GDM1 (cell line): ENCODE measurements around the gene TNFAIP2.
A peak's percentile ranks its signal among the peaks of the same experiment; 100 is the strongest.
"Not testable (repeated sequence)": the region's sequence is repeated elsewhere in the genome, so short reads cannot be mapped to it uniquely, and the experiment has no call there.

ENCODE experiments used
- DNase-seq: peaks from one replicate; lab custom pipeline; 2025; lab: John Stamatoyannopoulos, UW

TNFAIP2 gene

DNA sequence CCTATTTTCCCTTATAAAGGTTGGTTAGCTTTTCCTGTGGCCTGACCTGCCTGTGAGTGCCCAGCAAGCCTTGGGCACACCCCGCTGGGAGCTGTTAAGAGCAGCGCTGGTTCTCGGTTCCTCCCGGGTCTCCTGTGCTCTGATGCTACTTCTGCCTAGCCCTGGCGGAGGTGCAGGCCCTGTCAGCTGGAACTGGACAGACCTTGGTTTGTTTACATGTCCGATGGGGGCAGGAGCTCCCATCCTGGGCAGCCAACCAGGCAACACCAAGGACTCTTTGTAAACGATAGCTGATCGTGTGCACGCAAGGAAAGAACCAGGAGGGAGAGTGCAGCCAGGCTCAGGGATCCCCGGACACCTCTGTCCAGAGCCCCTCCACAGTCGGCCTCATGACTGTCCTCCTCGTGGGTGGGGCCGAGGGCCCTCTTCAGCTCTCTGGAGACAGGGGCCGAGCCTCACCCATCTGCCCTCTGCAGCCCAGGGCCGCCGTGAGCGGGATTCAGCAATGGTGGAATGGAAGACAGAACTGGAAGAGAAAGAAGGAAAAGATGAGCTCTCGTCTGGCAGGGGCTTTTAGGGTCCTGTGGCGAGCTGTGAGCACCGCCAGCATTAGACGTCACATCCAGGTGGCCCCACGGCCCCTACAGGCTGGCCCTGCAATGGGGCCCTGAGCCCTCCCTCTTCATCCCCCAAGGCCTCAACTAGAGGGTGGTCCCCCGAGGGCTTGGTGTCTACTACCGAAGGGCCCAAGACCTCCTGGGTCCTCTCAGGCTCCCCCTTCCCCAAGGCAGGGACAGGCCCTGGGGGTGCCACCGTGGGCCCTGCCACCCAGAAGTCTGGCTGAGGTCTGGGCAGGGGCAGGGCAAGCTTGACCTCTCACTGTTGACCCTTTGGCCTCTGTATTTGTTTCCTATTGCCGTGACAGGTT, 12.3 kb downstream of the TNFAIP2 start:
- no peak for DNase-seq

DNA sequence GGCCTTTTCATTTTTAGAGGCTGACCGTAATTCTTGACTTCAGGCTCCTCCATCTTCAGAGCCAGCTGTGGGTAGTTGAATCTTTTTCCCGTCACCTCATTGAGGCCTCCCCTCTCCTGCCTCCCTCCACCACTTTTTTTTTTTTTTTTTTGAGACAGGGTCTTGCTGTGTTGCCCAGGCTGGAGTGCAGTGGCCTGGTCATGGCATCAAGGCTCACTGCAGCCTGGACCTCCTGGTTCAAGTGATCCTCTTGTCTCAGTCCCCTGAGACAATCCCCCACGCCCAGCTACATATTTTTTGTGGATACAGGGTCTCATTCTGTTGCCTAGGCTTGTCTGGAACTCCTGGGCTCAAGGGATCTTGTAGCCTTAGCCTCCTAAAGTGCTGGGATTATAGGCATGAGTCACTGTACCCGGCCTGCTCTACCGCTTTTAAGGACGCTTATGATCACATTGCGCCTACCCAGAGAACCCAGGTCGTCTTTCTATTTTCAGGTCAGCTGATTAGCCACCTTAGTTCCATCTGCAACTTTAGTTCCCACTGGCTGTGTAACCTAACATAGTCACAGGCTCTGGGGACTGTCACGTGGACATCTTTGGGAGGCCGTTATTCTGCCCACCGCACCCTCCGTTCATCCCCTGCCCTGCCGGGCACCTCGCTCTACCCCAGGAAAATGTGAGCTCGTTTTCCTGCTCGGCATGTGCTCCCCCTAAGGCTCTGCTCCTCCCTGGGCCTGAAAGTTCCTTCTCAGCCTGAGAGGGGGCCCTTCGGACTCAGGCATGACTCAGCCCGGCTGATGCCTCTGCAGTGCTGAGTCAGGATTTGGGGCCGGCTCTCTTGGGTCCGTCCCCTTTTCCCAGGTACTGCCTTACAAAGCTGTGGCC, 13.4 kb downstream of the TNFAIP2 start:
- DNase-seq, result peak; percentile 66

DNA sequence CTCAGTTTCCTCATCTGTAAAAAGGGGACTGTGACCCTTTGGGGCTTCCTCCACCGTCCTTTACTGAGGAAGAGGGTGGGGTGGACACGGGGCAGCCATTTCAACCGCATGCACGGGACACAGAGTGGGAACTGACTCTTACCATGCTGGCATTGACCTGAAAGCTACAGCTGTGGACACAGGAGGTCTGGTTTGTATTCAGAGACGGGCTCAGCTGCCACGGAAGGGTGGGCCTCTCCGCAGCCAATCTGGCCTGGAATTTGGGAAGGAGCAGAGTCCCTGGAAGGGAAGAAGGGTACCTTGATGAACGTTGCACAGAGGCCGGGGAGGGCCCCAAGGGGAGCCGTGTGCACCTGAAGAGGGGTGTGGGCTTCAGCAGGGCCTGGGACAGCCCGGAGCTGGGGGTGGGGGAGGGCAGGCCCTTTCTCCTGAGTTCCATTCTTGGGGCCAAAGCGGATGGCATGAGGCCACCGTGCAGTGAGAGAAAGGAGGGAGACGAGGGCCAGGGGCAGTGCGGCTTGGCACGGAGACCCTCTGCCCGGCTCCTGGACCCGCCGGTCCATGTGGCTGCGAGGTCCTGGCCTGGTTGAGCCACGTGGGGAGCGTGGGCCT, 14.5 kb downstream of the TNFAIP2 start:
- DNase-seq, result no peak

DNA sequence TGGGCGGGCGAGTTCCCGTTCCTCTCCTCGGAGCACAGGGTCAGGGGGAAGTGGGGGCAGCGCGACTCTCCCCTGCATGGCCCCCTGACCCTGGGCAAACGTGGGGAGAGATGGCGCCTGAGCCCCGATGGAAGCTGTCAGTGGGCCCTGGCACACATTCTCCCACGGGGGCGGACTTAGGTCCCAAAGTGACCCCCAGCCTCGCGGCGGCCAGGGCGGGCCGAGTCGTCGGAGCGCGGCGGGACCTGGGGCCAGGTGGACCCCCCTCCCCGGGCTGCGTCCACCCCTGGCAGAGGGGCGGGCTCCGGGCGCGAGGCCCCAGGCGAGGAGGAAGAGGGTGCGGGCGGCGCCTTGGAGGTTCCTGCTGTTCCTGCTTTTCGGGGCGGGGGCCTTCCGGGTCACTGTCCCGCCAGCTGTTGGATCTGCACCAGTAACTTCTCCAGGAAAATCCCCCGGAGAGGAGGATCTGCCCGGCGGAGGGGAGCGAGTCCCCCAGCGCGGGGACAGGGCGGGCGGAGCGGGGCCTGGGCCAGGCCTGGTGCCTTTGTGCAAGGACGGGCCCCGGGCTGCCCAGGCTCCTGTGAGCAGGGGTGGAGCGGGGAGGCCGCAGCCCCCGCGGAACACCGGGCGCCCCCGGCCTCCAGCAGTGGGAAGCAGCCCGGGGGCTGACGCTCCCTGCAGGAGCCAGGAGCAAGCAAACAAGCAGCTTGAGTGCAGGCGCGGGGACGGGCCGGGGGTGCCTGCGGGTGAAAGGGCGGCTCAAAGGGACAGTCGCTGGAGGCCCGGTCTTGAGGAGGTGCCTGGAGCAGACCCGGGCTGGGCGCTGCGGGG, 15.3 kb downstream of the TNFAIP2 start:
- no peak for DNase-seq

DNA sequence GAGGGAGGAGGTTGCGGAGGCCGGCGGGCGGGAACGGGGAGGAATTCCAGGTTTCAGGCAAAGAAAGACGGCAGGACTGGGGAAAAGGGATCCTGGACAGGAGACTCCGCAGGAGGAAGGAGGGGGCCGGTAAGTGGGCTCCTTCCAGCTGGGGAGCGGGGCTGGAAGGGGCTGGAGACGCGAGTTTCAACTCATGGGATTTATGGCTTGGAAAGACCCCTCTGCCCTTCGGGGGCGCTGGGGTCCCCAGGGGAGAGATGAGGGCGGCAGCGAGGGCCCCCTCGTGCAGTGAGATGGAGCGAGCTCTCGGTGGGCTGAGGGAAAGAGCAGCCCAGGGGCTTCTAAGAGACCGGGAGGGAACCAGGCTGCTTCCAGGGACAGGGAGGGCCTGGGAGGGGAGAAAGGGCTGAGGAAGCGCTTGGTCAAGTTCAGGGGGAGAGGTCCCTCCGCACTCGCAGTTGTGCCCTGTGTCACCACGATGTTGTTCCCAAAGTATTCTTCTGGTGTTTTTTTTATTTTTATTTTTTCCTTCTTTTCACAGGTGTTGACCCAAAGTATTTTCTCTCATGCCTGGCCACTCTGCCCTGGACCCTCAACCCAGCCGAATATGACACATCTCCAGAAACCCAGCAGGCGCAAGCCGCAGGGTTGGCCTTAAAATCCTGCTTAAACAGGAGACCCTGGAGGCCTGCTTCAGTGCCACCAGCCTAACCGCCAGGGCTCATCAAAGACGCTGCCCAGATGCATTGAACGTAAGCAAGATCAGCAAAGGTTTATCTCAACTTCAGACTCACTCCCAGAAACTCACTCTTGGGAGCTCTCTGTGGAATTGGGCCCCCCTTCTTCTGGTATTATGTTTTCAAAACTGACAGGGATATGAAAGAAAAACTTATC, 16.1 kb downstream of the TNFAIP2 start:
- no peak for DNase-seq

DNA sequence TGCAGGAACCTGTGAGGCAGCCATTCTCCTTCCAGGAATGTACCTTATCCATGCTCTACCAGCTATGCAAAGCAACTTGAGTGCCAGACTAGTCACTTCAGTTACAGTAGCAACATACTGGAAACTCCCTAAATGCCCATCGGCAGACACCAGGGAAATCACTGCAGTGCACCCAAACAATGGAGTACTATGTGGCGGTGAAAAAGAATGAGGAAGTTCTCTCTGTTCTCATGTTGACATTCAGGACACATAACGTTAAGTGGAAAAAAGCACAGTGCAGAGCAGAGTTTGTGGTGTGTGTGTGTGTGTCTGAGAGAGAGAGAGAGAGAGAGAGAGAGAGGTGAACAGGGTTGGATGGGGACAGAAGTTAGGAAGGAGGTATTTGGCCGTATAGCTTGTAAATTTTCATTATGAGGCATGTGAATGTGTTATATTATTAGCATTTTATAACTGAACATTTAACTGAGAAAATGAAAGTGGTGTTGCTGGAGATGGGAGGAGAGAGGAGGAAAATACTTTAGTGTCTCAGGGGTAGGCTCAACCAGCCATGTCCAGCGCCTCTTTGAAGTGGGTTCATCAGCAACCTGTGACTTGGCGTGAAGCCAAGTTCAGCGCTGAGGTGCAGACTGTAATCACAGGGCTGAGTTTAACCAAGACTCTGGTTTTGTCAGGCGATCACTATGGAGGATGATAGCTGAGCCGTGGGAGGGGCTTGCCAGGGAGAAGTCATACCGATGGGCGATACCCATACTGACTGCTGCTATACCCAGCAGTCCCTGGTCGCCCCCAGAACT, 17.3 kb downstream of the TNFAIP2 start:
- DNase-seq, result no peak

DNA sequence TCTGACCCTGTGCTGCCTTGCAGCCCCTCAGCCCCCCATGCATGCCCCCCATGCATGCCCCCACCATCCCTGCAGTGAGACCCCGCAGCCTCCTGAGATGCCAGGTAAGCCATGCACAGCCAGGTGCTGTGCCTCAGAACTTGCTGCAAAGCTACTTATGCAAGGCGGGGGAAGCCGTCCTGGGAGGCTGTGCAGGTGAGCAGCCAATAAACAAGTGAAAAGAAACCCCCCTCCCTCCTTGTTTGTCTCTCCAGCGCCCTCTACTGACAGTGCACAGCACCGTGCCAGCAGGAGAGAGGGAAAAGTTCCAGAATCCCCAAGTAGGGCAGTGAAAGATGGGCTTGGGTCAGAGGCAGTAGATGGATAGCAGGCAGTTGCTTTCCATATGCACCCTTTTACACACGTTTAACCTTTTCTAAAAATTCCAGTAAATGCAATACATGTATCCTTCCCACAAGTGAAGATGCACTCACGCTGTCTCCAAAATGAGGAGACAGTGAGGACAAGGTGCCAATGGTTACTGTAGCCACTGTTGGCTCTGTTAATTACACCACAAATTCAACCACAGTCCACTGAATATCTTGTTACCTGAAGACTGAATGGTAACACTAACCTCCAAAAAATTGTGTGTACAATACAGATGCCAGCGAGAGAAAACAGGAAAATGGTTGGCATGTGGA, 18.0 kb downstream of the TNFAIP2 start:
- DNase-seq, result peak; percentile 35

DNA sequence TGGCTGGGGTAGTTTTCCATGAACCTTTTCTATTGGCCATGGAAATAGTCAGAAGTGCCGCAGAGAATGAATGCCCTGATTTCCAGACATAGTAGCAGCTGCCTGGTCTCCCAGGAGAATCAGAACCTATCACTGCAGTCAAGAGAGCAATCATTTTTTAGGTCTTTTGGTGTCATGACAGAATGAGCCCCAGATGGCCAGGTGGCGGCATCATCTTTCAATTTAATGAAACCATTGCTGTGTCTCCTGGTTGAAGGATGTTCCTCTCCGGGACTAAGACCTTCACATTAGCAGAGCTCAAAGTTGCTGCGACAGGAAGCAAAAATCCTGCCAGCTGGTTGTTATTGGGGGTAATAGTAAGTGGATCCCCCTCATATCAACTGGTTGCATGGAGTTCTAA, 18.8 kb downstream of the TNFAIP2 start:
- DNase-seq, result no peak

DNA sequence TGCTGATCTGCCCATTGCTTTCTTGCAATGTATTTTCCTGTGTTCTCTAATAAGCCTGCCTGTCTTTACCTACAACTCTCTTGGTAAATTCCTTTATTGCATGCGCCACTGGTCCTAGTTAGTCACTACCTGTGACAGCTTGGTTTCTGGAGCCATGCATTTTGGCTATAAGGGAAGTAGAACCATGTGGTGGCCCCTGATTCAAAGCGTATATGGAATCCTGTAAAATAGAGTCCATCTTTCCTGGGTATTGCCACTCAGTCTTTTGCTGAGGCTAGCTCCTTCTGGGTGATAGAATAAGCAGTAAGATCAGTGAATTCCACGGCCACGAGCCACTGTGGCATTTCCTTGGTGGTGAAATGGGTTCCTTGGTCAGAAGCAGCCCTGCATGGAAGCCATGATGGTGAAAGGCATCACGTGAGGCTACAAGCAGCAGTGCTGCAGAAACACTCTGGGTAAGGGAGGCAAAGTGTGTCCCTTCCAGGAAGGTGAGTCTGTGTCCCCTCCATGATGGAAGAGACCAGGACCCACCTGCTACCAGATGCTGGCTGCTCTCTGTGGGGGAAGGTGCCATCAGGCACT, 19.6 kb downstream of the TNFAIP2 start:
- no peak for DNase-seq

DNA sequence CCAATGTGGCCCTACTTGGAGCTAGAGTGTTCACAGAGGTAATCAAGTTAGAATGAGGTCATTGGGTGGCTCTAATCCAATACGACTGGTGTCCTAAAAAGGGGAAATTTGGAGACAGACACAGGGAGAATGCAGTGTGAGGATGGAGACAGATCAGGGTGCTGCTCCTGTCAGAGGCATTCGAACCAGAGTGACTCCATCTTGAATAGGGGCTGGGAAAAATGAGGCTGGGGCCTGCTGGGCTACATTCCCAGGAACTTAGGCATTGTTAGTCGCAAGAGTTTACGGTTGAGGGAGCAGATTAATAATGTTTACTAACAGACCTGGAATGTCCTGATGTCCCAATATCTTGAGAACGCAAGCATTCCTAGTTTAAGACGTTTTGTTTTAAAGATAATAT, 20.2 kb downstream of the TNFAIP2 start:
- no peak for DNase-seq

DNA sequence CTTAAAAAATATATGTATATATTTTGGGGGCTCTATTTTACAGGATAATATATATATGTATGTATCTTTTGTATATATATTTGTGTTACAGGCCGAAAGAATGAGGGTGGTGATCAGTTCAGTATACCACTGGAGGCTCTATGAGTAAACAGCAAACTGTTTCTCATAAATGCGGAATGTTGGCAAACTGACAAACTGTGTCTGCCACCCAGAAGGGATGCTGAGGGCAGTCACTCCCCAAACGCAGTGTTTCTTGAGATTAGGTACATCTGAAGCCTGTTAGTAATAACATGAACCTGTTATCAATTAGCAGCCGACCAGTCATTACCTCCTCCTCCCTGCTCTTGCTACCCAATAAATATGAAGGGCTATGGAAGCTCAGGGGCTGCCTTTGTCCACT, 20.8 kb downstream of the TNFAIP2 start:
- no peak for DNase-seq

DNA sequence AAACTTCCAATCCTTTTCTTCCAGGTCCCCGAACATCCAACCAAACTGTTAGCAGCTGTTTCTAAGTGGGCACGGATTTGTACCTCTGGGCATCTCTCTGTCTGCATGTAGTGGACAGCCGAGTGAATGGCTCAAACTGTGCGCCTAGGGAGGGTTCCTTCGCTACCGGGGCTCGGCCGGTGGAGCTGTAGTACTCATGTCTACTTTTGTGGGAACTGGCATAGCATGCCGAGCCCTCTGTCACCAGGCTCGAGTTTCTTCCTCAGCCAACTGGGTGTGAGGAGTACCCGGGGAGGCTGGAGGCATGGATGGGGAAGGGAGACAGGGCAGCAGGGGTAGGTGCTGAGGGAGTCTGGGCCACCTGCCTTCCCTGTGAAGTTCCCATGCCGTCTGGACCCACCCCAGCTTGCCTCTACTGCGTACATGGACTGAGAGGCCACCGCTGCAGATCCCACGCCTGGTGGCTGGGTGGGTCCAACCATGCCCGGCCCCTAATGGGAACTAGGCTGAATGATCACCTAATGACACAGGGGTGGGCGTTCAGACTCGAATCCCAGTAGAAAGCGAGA, 23.0 kb downstream of the TNFAIP2 start:
- DNase-seq, result no peak

DNA sequence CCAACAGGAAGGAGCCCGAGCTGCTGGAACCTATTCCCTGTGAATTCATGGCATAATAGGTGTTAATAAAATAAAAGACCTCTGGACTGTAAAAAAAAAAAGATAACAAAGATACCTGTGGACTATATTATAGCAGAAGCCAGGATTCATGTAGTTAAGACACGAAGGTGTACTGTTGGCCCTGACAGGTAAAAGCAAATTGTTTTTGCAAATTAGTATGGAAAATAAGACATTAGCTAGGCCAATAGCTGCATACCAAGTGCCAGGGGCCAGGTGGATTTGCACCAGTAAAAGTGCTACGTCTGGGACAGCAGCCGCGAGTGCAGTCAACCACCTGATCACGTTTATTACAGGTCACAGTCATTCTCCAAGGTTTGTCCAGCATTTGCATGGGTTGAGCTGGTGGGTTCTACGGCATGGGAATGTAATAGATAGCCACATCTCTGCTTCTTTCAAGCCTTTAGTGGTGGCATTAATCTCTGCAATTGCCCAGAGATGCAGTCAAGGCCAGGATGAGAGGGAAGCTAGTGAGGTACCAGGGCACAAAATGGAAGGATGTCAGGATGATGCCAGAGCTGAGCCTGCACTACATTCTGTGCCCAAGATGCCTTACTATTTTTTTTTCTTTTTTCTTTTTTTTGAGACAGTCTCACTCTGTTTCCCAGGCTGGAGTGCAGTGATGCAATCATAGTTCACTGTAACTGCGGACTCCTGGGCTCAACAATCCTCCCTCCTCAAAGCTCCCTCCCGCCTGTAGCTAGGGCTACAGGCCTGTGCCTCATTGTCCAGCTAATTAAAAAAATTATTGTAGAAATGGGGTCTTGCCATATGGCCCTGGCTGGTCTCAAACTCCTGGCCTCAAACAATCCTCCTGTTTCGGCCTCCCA, 26.3 kb downstream of the TNFAIP2 start:
- DNase-seq, result no peak

DNA sequence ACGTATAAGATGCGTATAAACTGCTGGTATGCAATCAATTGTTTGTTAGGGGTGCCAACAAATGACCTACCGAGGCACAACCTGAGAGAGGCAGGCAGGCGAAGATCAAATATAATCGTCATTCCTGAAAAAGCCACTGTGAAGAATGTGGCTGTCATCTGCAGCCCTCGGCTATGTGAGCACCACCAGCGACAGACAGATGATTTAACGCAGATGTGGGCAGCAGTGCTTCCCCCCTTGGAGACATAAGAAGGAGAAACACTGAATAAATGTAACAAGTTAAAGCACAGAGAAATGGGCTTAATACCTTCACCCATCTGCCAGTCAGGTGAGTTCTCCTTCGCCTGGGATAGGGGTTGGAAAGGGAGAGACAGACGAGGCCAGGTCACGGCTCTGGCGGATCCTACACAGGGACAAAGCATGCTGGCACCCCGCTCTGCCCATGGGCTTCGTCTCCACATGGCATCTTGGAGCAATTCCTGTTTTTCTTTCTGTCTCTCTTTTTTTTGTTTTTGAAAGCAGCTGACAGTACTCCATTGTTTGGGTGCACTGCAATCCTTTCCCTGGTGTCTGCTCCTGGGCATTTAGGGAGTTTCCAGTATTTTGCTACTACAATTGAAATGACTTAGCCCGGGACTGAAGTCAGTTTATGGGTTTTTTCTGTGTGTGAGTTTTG, 28.1 kb downstream of the TNFAIP2 start:
- no peak for DNase-seq

DNA sequence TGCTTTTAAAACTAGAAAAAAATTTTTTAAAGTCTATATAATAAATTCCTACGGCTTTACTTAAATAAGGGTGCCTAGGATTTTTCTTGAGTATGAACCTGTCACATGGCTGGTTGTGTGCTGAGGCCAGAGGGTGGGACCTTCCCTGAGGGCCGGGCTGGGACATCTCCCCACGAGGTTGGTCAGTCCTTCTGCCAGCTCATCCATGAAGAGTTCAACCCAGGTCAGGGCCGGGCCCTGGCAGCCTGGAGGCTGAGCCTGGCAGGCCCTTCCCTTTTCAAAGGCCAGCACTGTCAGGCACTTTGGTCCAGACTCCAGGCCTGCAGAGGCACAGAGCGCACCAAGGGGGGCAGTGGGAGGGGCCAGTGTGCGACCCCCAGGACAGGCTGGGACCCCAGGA, 31.7 kb downstream of the TNFAIP2 start:
- no peak for DNase-seq

DNA sequence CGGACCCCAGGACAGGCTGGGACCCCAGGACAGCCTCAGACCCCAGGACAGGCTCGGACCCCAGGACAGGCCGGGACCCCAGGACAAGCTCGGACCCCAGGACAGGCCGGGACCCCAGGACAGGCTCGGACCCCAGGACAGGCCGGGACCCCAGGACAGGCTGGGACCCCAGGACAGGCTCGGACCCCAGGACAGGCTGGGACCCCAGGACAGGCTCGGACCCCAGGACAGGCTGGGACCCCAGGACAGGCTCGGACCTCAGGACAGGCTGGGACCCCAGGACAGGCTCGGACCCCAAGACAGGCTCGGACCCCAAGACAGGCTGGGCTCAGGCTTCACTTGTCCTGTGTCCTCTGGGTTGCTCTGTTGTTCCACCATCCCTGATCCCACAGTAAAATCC, 32.2 kb downstream of the TNFAIP2 start:
- DNase-seq, result not testable (repeated sequence)
